HG02938 (cell line): Measurements from ENCODE around the gene GPAM.
"Not testable (repeated sequence)": the region's sequence is repeated elsewhere in the genome, so short reads cannot be mapped to it uniquely, and the experiment has no call there.

ENCODE experiments used
- ATAC-seq: cut with Tn5 transposase; IDR thresholded peaks from one replicate; pipeline ENCODE4 v1.9.1; 2021; ENCODE audit warnings: mild to moderate bottlenecking, moderate library complexity; ENCODE audit not compliant: unreplicated experiment

GPAM gene

GRCh38 chr10:112136486-112137153, 46.9 kb downstream of the GPAM start:
- ATAC-seq, result no peak

GRCh38 chr10:112135604-112136003, 48.0 kb downstream of the GPAM start:
- no peak for ATAC-seq

GRCh38 chr10:112132435-112132834, 51.1 kb downstream of the GPAM start:
- no peak for ATAC-seq

GRCh38 chr10:112131996-112132395, 51.6 kb downstream of the GPAM start:
- no peak for ATAC-seq

- ATAC-seq, result no peak
These were observed 52.2 kb downstream of the GPAM start for GRCh38 chr10:112131346-112131745.

- no peak for ATAC-seq
These were observed 56.7 kb downstream of the GPAM start for GRCh38 chr10:112126901-112127300.

GRCh38 chr10:112126172-112126571, 57.4 kb downstream of the GPAM start:
- ATAC-seq, result no peak

GRCh38 chr10:112124866-112125265, 58.7 kb downstream of the GPAM start:
- ATAC-seq, result no peak

- no peak for ATAC-seq
These were observed 60.7 kb downstream of the GPAM start for GRCh38 chr10:112122827-112123226.

- ATAC-seq, result no peak
These were observed 63.1 kb downstream of the GPAM start for GRCh38 chr10:112120491-112120890.

GRCh38 chr10:112115781-112116385, 67.7 kb downstream of the GPAM start:
- peak; percentile 74 for ATAC-seq

- not testable (repeated sequence) for ATAC-seq
These were observed 73.8 kb downstream of the GPAM start for GRCh38 chr10:112109779-112110178.
